ENCODE measurements around the gene FXR2.

DNA sequence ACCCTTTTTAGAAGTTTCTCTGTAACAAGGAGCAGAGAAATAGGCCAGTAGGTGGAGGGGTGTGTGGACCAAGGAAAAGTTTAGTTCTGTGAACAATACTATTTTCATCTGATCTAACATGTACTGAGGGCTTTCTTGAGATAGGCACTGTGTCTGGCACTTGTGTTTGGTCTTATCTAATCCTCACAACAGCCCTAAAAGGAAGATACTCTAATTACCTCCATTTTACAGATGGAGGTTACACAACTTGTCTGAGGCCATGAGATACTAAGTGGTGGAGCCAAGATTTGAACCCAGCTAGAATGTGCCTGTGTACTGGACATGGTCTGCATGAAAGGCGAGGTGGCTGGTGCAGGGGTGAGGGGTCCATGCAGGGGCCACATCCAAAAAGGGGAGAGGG is 61.3 kb downstream of the FXR2 start:
- TF ChIP-seq, protein P1, sequence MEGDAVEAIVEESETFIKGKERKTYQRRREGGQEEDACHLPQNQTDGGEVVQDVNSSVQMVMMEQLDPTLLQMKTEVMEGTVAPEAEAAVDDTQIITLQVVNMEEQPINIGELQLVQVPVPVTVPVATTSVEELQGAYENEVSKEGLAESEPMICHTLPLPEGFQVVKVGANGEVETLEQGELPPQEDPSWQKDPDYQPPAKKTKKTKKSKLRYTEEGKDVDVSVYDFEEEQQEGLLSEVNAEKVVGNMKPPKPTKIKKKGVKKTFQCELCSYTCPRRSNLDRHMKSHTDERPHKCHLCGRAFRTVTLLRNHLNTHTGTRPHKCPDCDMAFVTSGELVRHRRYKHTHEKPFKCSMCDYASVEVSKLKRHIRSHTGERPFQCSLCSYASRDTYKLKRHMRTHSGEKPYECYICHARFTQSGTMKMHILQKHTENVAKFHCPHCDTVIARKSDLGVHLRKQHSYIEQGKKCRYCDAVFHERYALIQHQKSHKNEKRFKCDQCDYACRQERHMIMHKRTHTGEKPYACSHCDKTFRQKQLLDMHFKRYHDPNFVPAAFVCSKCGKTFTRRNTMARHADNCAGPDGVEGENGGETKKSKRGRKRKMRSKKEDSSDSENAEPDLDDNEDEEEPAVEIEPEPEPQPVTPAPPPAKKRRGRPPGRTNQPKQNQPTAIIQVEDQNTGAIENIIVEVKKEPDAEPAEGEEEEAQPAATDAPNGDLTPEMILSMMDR (IDR thresholded peaks at IDR 0.05 in 2 of 3, conservative IDR thresholded peaks at IDR 0.05 in 1 of 3; ENCODE audit: borderline replicate concordance in 1 of 3, insufficient read depth in 1 of 3, low read depth in 2 of 3, low read length in 2 of 3), result no peak
- TF ChIP-seq, protein P2, sequence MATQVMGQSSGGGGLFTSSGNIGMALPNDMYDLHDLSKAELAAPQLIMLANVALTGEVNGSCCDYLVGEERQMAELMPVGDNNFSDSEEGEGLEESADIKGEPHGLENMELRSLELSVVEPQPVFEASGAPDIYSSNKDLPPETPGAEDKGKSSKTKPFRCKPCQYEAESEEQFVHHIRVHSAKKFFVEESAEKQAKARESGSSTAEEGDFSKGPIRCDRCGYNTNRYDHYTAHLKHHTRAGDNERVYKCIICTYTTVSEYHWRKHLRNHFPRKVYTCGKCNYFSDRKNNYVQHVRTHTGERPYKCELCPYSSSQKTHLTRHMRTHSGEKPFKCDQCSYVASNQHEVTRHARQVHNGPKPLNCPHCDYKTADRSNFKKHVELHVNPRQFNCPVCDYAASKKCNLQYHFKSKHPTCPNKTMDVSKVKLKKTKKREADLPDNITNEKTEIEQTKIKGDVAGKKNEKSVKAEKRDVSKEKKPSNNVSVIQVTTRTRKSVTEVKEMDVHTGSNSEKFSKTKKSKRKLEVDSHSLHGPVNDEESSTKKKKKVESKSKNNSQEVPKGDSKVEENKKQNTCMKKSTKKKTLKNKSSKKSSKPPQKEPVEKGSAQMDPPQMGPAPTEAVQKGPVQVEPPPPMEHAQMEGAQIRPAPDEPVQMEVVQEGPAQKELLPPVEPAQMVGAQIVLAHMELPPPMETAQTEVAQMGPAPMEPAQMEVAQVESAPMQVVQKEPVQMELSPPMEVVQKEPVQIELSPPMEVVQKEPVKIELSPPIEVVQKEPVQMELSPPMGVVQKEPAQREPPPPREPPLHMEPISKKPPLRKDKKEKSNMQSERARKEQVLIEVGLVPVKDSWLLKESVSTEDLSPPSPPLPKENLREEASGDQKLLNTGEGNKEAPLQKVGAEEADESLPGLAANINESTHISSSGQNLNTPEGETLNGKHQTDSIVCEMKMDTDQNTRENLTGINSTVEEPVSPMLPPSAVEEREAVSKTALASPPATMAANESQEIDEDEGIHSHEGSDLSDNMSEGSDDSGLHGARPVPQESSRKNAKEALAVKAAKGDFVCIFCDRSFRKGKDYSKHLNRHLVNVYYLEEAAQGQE (IDR thresholded peaks at IDR 0.05; ENCODE audit: low read depth), result no peak
- TF ChIP-seq CEBPB (IDR thresholded peaks at IDR 0.05; ENCODE audit: low read depth) (no peak), RAD21 (IDR thresholded peaks at IDR 0.05; ENCODE audit: low read depth) (no peak), POLR2A (IDR thresholded peaks at IDR 0.05; ENCODE audit: borderline replicate concordance, extremely low read depth, insufficient read depth, insufficient read length) (no peak), SIN3A (IDR thresholded peaks at IDR 0.05; ENCODE audit: low read depth) (no peak), EGR1 (IDR thresholded peaks at IDR 0.05; ENCODE audit: low read depth) (no peak), FOSL1 (IDR thresholded peaks at IDR 0.05; ENCODE audit: low read depth) (no peak), TCF7L2 (IDR thresholded peaks at IDR 0.05; ENCODE audit: borderline replicate concordance, extremely low read depth, insufficient read depth, insufficient read length) (no peak)
- TF ChIP-seq, protein P3, sequence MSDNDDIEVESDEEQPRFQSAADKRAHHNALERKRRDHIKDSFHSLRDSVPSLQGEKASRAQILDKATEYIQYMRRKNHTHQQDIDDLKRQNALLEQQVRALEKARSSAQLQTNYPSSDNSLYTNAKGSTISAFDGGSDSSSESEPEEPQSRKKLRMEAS (IDR thresholded peaks at IDR 0.05), result no peak
- TF ChIP-seq, protein P4, sequence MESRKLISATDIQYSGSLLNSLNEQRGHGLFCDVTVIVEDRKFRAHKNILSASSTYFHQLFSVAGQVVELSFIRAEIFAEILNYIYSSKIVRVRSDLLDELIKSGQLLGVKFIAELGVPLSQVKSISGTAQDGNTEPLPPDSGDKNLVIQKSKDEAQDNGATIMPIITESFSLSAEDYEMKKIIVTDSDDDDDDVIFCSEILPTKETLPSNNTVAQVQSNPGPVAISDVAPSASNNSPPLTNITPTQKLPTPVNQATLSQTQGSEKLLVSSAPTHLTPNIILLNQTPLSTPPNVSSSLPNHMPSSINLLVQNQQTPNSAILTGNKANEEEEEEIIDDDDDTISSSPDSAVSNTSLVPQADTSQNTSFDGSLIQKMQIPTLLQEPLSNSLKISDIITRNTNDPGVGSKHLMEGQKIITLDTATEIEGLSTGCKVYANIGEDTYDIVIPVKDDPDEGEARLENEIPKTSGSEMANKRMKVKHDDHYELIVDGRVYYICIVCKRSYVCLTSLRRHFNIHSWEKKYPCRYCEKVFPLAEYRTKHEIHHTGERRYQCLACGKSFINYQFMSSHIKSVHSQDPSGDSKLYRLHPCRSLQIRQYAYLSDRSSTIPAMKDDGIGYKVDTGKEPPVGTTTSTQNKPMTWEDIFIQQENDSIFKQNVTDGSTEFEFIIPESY (IDR thresholded peaks at IDR 0.05; ENCODE audit: extremely low read depth, insufficient replicate concordance, low read length), result no peak
